HG03139 (cell line): ENCODE measurements around the gene SMIM31.

ENCODE experiments used
- ATAC-seq: cut with Tn5 transposase; IDR thresholded peaks from one replicate; pipeline ENCODE4 v1.9.1; 2021; ENCODE audit not compliant: unreplicated experiment

SMIM31 gene

DNA sequence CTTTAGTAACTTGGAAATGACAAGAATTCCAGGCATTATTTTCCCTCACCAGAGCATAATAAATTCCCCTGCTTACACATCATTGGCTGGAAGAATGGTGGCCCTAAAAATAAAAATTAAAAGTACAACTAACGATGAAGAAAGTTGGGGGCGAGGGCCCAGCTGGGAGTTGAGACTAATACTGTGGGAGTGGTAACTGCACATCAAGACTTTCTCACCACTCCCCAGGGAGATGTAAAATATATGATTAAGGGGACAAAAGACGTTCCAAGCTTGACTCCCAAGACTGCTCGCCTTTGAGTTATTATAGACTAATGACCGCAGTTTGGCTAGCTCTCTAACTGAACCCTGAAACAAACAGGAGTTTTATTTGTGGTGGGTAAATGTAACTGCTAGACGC is 30.0 kb downstream of the SMIM31 start:
- ATAC-seq: no peak

DNA sequence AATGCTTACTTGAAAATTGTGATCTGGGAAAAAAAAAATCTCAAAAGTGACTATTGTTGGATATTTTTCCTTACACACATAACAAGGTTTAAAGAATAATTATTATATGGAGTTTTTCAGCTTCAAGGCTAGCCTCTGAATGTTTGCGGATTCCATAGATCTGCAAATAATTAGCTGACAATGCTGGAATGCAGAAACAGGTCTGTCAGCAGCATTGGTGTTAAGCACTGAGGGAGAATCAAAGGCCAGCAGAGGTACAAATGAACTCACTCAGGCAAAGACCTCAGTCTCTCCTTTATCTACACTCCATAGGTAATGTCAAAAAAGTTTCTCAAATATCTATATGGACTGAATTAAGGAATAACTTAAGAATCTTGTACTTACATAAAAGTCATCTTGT is 35.1 kb downstream of the SMIM31 start:
- no peak for ATAC-seq

DNA sequence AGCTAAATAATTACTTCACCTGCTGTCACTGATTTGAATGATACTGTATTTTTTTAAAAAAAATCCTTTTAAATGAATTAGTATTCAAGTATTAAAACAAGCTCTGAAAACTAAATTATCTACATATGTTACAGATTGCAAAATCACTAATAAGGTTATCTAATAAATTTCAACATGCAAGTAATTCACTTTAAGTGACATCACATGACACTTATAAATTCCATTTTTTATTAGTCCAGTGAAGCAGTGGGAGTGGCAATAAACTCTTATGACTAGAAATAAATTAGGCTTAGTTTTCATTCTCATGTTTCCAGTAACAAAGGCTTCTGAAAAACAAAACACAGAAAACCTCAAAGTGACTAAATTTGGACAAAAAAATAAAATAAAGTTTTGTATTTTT is 36.3 kb downstream of the SMIM31 start:
- ATAC-seq: no peak

DNA sequence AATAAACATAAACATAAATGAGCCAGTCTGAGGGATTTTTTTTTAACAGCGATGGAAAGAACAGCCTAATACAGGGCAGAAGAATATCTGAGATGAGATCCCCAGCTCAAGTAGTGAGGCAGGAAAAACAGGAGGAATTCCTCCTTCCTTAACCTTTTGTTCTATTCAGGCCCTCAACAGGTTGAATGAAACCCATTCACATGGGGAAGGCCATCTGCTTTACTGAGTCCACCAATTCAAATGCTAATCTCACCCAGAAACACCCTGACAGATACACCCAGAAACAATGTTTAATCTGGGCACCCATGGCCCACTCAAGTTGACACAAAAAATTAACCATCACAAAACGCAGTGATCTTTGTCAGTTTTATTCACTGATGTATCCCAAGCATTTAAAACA is 45.5 kb downstream of the SMIM31 start:
- no peak for ATAC-seq

DNA sequence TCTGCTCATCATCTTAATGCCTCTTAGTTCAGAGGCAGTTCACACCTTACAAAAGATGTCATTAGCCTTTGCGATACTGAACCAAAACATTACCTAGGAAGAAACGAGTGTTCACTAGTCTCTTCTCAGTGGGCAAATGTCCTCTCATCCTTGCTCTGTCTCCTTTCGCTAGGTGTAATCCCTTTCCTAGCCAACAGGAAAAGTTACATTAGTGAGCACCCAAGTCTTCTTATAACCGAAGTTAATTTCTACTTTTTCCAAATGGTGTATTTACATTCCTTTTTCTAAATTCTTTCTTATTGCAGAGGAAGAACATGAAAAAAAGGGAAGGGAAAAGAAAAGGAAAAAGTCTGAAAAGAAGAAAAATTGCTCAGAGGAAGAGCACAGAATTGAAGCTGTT is 46.9 kb downstream of the SMIM31 start:
- no peak for ATAC-seq

DNA sequence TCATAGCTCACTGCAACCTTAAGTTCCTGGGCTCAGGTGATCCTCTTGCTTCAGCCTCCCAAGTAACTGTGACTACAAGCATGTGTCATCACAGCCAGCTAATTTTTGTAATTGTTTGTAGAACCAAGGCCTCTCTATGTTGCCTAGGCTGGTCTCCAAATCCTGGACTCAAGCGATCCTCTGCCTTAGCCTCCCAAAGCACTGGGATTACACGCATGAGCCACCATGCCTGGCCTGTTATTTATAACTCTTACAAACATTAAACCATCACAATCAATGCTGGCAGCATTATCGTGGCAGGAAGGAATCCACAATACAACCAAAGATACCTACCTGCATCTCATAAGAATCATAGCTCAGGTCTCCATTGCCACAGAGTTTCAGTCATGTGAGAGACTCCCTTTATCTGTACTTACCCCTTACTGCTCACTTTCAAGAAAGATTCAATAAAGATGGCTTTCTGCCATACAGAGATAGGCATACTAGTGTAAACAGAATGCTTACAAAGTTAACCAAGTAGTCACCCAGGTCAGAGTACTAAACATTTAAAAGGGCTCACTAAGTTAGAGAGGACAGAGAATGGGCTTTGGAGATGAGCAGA is 48.5 kb downstream of the SMIM31 start:
- ATAC-seq: no peak

DNA sequence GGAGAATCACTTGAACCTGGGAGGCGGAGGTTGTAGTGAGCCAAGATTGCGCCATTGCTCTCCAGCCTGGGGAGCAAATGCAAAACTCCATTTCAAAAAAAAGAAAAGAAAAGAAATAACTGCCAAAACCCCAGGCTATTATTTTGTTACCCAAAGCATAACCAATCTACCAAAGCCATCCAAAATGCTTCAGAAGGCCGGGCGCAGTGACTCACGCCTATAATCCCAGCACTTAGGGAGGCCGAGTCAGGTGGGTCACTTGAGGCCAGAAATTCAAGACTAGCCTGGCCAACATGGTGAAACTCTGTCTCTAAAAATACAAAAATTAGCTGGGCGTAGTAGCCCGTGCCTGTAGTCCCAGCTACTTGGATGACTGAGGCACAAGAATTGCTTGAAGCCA is 49.8 kb downstream of the SMIM31 start:
- ATAC-seq: no peak

DNA sequence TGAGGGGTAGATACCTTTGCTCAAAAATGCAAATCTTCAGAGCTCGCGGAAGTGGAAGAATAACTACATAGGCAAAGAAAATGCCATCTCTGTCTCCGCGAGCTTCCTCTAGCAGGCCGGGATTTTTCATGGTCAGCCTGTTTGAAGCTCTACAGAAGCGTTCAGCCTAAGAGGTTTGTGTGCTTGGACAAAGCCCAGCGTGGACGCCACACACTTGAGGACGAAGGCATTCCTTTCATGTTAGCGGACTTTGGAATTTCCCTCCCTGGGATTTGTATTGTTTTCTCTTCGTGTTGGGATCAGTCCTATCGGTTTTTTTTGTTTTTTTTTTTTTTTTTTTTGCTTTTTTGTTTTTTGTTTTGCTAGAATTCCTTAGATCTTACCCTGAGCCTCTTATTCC is 53.7 kb downstream of the SMIM31 start:
- no peak for ATAC-seq

DNA sequence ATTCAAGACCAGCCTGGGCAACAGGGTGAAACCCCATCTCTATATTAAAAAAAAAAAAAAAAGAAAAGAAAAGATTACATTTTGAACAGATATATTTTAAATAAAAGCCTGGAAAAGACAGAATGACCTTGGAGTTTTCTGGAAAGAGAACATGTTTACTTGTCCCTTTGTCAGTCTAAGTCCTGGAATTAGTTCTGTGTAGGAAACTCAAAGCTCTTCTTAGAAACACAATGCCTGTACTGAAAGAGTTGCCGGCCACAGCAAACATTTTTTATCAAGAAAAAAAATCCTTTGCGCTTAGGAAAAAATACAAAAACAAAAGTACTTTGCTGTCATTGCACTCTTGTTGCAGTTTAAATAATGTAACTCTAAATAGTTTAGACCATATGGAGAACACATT is 59.6 kb downstream of the SMIM31 start:
- ATAC-seq: no peak

DNA sequence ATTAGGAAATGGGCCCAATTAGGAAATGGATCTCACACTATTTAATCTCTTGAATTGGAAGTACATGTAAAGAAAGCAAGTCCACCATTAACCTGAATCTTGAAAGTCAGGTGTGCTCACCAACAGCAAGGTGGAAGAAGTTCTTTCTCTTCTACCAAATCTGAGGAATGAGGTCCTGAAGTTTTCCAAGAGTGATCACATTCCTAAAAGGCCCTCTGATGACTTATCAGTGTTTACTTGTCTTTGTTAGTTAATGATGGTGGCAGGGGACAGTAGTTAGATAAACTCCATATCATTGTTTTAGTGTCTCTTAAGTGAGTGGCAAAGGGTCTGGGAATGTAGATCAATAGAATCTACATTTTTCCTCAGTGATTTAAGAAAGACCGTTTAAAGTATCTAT is 61.8 kb downstream of the SMIM31 start:
- ATAC-seq: no peak

DNA sequence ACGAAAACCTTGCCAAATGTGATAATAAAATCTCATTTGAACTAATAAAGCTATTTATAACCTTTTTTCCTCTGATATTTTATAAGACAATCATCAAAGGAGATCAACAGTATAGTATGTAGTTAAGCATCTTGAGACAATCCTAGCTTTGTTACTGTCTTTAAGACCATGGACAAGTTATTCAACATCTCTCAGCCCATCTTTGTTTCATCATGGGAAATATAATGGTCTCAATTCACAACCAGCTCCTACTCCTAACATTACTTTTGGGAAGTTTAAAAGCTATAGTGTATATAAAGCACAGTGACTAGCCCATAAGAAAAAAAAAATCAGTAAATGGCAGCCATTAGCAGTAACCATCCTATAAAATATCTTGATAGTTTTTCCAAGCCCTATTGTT is 65.4 kb downstream of the SMIM31 start:
- no peak for ATAC-seq

DNA sequence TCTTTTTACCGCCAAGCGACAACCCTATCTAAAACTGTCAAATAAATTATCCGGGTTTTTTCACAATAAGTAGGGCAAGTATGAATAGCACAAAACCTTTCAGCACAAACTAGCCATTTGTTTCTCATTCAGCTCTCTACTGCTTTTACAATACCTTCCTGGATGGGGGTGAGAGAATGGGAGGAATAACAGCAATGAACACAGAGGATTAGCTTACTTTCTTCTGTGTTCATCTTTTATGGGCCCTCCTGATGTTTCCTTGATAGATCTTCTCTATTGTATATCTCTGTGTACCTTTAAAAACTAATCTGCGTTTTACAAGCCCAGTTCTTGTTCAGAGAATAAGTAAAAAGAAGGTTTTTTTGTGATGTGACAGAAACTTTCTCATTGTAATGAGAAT is 67.8 kb downstream of the SMIM31 start:
- ATAC-seq: no peak

DNA sequence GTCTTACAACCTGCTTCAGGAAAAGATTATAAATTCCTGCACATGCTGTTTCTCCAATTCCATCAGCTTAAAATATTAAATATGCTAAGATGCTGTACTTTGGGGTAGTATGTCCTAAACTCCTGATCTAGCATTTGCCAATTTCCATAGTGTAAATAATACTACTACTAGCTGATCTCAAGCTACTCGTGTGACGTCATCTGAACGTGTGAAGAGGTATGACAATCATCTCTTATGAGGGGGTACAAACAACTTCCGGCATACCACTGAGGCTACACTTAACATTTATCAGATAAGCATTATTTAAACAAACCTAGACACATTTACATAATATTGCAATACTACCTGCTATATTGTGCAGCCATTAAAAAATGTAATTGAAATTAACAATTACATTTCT is 70.7 kb downstream of the SMIM31 start:
- ATAC-seq: no peak

DNA sequence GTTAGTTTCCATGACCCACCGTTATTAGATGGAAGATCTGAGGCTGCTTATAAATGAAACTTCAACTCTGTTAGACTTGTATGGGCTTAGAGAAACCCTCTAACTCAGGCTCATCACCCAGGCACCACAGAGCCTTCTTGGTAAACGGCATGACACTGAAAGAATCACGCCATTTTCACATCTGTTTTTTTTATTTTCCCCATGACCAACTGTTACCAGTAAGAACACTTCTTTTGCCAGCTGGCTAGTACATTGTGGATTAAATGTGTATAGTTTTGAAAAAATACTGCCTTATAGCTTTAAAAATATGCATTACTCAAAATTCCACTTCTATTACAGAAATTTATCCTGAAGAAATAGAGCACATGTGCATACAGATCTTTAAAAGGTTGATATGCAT is 75.0 kb downstream of the SMIM31 start:
- no peak for ATAC-seq

DNA sequence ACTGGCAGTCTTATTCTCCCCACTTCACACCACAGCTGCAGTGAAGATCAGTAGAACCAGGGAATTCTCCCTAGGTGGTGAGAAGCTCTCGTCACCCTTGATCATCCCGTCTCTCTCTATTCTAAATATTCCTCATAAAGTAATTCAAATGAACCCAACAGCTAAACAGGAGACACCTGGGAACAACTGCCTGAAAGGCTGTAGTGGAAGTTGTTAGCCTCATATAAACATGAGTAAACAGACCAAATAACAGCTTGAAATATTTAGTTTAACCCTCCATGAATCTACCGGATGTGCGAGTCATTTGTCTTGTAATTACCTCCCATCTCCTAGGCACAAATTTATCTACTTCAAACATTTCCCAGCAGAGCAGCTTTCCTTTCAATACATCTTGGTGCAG is 92.6 kb downstream of the SMIM31 start:
- ATAC-seq: no peak

DNA sequence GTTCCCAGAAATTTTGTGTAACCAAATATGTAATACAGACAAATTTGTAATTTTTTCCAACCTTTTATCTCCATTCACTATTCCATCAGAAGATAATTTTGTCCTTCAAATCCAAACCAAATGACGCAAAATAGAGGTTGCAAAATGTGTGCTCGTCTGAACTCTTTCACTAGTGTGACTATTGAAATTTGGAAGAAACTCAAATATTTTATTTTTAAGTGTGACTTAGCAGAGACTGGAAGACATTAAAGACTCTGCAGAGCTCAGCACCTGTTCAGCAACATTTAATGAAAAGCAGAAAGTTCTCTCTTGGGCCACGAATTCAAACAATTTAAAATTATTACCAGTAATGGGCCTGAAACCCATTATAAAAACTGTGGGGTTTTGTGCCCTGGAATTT is 93.1 kb downstream of the SMIM31 start:
- no peak for ATAC-seq

DNA sequence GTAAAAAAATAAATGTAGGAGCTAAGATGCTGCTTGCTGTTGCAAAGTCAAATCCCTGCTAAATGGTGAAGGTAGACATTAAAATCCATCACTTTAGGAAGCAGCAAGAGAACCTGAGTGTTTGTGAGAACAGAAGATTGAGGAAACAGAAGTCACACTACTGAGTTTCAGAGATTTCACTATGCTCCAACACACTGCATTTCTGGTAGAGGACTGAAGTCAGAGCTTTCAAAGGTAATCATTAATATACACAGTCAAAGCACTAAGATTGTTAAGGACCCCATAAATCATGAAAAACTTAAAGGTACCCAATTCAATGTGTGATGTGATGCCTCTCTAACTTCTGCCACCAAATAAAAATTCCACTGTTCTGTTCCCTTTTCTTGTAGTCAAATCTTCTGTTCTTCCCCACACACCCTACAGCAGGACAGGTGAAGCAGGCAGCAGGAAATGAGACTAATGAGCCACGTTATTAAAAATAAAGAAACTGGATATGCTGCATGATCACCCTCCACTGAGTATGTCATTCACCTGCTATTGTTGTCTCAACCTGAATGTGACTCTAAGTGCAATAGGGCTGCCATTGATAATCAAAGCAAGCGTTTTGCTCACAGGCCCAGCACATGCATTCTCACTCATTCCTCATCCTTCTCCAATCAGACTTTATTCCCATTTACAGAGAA is 94.2 kb downstream of the SMIM31 start:
- peak; percentile 78 for ATAC-seq
